HCT116 (cell line): Measurements from ENCODE around the gene CCL13. TPM values are rescaled to one million over a fixed set of nuclear protein-coding genes. Genes with fewer than 3 reads are reported as not detected.

ENCODE experiments used
- ATAC-seq: fragments of 200-7000 bp; cut with Tn5 transposase; 2 replicates; pipeline ENCODE4 v1.9.1; 2020; ENCODE audit warnings: mild to moderate bottlenecking, moderate library complexity
- BruUV-seq: library from RNA; stranded (reverse); fragments of 400-500 nt; replicated peaks from 2 replicates; lab custom pipeline; 2021; lab: Mats Ljungman, UMichigan
- CTCF ChIA-PET: fragments of 300-600 bp; sonication (Branson Sonifier 250); formaldehyde crosslinking; loops from one replicate; lab custom pipeline; 2021; ENCODE audit warnings: antibody characterized with exemption; lab: Charles Lee
- POLR2A ChIA-PET: fragments of 300-600, 350-600 bp; sonication (Branson Sonifier 250); formaldehyde crosslinking; loops from one replicate; lab custom pipeline; 2021; ENCODE audit warnings: antibody characterized with exemption; lab: Charles Lee
- RAD21 ChIA-PET, 2 experiments: fragments of 300-600 bp; sonication (Branson Sonifier 250); formaldehyde crosslinking; loops; one replicate each; lab custom pipeline; 2023; ENCODE audit warnings: low total read pairs in 2 of 2; ENCODE audit not compliant: uncharacterized antibody in 2 of 2, unreplicated experiment in 2 of 2, low non-redundant PET in 1 of 2; lab: Charles Lee
- DNase-seq: peaks from one replicate; pipeline ENCODE4 v3.0.0-alpha.2; 2010; ENCODE audit warnings: low read depth, low spot score
- H2AFZ ChIP-seq: fragments of 200-600 bp; shearing (Covaris generic), sonication (generic); 2 replicates; pipeline ENCODE4 v1.6.1; 2017; ENCODE audit warnings: low read depth, mixed run types, mixed read lengths, antibody characterized with exemption, low read length; ENCODE audit not compliant: poor library complexity, severe bottlenecking
- H3K27ac ChIP-seq: 2 replicates; pipeline ENCODE4 v1.5.1; 2012; ENCODE audit warnings: low read depth, low read length
- H3K27me3 ChIP-seq: fragments of 200-600 bp; sonication (generic); 2 replicates; pipeline ENCODE4 v1.6.1; 2016; ENCODE audit warnings: mixed run types, low read length, mixed read lengths; ENCODE audit not compliant: insufficient read depth
- H3K36me3 ChIP-seq, 2 experiments: fragments of 200-500 bp in 1 of 2; fragments of 200-600 bp in 1 of 2; sonication (Bioruptor generic) in 1 of 2; sonication (generic) in 1 of 2; 2 replicates each; pipeline versions ENCODE4 v1.5.1 to v1.6.1; 2014 to 2016; ENCODE audit warnings: low read length in 2 of 2, inconsistent platforms in 1 of 2, mixed read lengths in 1 of 2, mixed run types in 1 of 2; ENCODE audit not compliant: insufficient read depth in 2 of 2, control insufficient read depth in 1 of 2
- H3K4me1 ChIP-seq, 2 experiments: fragments of 200-600 bp in 1 of 2; sonication (generic) in 1 of 2; 2 replicates each; pipeline versions ENCODE4 v1.5.1 to v1.6.1; 2012 to 2017; ENCODE audit warnings: low read length in 2 of 2, inconsistent platforms in 1 of 2, mild to moderate bottlenecking in 1 of 2, mixed read lengths in 1 of 2, mixed run types in 1 of 2, moderate library complexity in 1 of 2; ENCODE audit not compliant: insufficient read depth in 2 of 2, control insufficient read depth in 1 of 2
- H3K4me2 ChIP-seq: fragments of 200-600 bp; sonication (generic); 2 replicates; pipeline ENCODE4 v1.6.1; 2017; ENCODE audit warnings: mixed run types, low read length, mixed read lengths
- H3K4me3 ChIP-seq, 2 experiments: fragments of 200-600 bp in 1 of 2; sonication (generic) in 1 of 2; replicated peaks in 1 of 2; 2 replicates each; pipeline ENCODE4 v1.5.1; 2011 to 2016; ENCODE audit warnings: low read length in 2 of 2, control low read depth in 1 of 2, low read depth in 1 of 2, mild to moderate bottlenecking in 1 of 2, mixed read lengths in 1 of 2, mixed run types in 1 of 2
- H3K79me2 ChIP-seq: fragments of 200-600 bp; sonication (generic); 2 replicates; pipeline ENCODE4 v1.6.1; 2017; ENCODE audit warnings: mild to moderate bottlenecking, mixed run types, low read length, moderate library complexity, mixed read lengths; ENCODE audit not compliant: insufficient read depth
- H3K9ac ChIP-seq: fragments of 200-600 bp; sonication (generic); 2 replicates; pipeline ENCODE4 v1.6.1; 2016; ENCODE audit warnings: low read length, mixed read lengths
- H3K9me2 ChIP-seq: fragments of 200-600 bp; sonication (generic), shearing (Covaris generic); 2 replicates; pipeline ENCODE4 v1.6.1; 2017; ENCODE audit warnings: mixed run types, mild to moderate bottlenecking, moderate library complexity; ENCODE audit not compliant: insufficient read depth
- H3K9me3 ChIP-seq, 2 experiments: fragments of 200-500 bp in 1 of 2; fragments of 200-600 bp in 1 of 2; sonication (Bioruptor generic) in 1 of 2; sonication (generic) in 1 of 2; 2 replicates each; pipeline ENCODE4 v1.6.1; 2014 to 2017; ENCODE audit warnings: low read length in 2 of 2, mixed read lengths in 2 of 2, inconsistent platforms in 1 of 2, low read depth in 1 of 2, mild to moderate bottlenecking in 1 of 2, mixed run types in 1 of 2, moderate library complexity in 1 of 2; ENCODE audit not compliant: control insufficient read depth in 1 of 2, insufficient read depth in 1 of 2
- H4K20me1 ChIP-seq: fragments of 200-600 bp; sonication (generic), shearing (Covaris generic); 2 replicates; pipeline ENCODE4 v1.6.1; 2017; ENCODE audit warnings: mixed run types, mild to moderate bottlenecking, moderate library complexity; ENCODE audit not compliant: insufficient read depth
- ELF1 ChIP-seq: IDR thresholded peaks from 2 replicates; pipeline ENCODE4 v1.6.1; 2012; ENCODE audit warnings: low read depth, borderline replicate concordance
- EZH2phosphoT487 ChIP-seq: fragments of 200-600 bp; IDR thresholded peaks from 2 replicates; pipeline ENCODE4 v1.6.1; 2018; ENCODE audit warnings: antibody characterized with exemption, borderline replicate concordance
- POLR2A ChIP-seq: IDR thresholded peaks from 2 replicates; pipeline ENCODE4 v1.7.0; 2011; ENCODE audit warnings: borderline replicate concordance; ENCODE audit not compliant: insufficient read depth, insufficient read length; ENCODE audit errors: extremely low read depth
- RAD21 ChIP-seq: IDR thresholded peaks from 2 replicates; pipeline ENCODE4 v1.6.1; 2012; ENCODE audit warnings: low read depth, mild to moderate bottlenecking
- REST ChIP-seq: IDR thresholded peaks from 2 replicates; pipeline ENCODE4 v1.6.1; 2012; ENCODE audit warnings: low read depth
- SP1 ChIP-seq: IDR thresholded peaks from 2 replicates; pipeline ENCODE4 v1.6.1; 2012; ENCODE audit warnings: low read depth
- SRF ChIP-seq: IDR thresholded peaks from 2 replicates; pipeline ENCODE4 v1.6.1; 2012; ENCODE audit warnings: low read depth
- ZNF274 ChIP-seq: fragments of 200-500 bp; sonication (Bioruptor generic); IDR thresholded peaks from 2 replicates; pipeline ENCODE4 v1.6.1; 2014; ENCODE audit warnings: mild to moderate bottlenecking, low read depth, low read length, inconsistent platforms
- intact Hi-C: fragments of 100-400 bp; cut with micrococcal nuclease; formaldehyde crosslinking; loops from 2 replicates; pipeline ENCODE4 v1.10.0; 2022
- total RNA-seq: library from RNA; stranded (reverse); gene quantifications from one replicate; pipeline ENCODE4 v1.2.1, GENCODE V29; 2021; ENCODE audit not compliant: unreplicated experiment

The CCL13 gene
- total RNA-seq, 1 experiment from 2014 or later, result not detected

DNA sequence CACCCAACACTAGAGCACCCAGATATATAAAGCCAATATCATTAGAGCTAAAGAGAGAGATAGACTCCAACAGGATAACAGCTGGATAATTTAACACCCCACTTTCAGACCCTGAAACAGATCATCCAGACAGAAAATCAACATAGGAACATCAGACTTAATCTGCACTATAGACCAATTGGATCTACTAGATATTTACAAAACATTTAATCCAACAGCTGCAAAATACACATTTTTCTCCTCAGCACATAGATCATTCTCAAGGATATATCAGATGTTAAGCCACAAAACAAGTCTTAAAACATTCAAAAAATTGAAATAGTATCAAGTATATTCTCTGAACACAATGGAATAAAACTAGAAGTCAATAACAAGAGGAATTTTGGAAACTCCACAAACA is 4.1 kb upstream of the CCL13 start:
- DNase-seq (no peak), ATAC-seq (no peak)
- no peaks in the 10 kb centered on the region for H3K9me3 ChIP-seq
- H3K4me1 ChIP-seq, result no peaks in the 10 kb centered on the region
- ChIA-PET RAD21 (no interaction called here), CTCF (interaction anchor here (0.7 to 1.7 kb wide), 2 partner anchors 9 to 181 kb away, joined by 3 to 4 read pairs; no protein-coding TSS in a partner anchor), POLR2A (no interaction called here)
- H3K4me3 ChIP-seq, result no peak overlapping the region
- no peaks in the 10 kb centered on the region; the same call in 1 of the 2 replicates for H3K27me3 ChIP-seq
- H3K9me2 ChIP-seq, result no peaks in the 10 kb centered on the region
- no peak overlapping the region for H3K27ac ChIP-seq
- H4K20me1 ChIP-seq, result no peaks in the 10 kb centered on the region
- no peak overlapping the region for H2AFZ ChIP-seq
- intact Hi-C loops, result no loop called here
- no TSS peak for BruUV-seq
- no peak overlapping the region for H3K4me2 ChIP-seq
- no peaks in the 10 kb centered on the region for H3K79me2 ChIP-seq
- no peaks in the 10 kb centered on the region for H3K36me3 ChIP-seq
- no peak overlapping the region for H3K9ac ChIP-seq
- no peak for TF ChIP-seq POLR2A
- TF ChIP-seq SP1, result no peak
- TF ChIP-seq ZNF274, result no peak
- TF ChIP-seq RAD21, result no peak
- no peak for TF ChIP-seq SRF
- no peak for TF ChIP-seq ELF1
- no peak for TF ChIP-seq REST
- no peak for TF ChIP-seq EZH2phosphoT487
